Transverse colon (tissue), 4 donors: ENCODE data around the gene OR6B3. TPM values are rescaled to one million over a fixed set of nuclear protein-coding genes. Genes with fewer than 3 reads are reported as not detected.

ENCODE experiments used
- DNase-seq: peaks from one replicate; pipeline ENCODE4 v3.0.0-alpha.2; 2019
- H3K27ac ChIP-seq, 4 donors: fragments of 200-600 bp; sonication (generic); 2 replicates each; pipeline ENCODE4 v1.5.1; 2016 to 2018; ENCODE audit warnings: inconsistent platforms in 4 of 4
- H3K27me3 ChIP-seq: fragments of 200-600 bp; sonication (generic); 2 replicates; pipeline ENCODE4 v1.5.1; 2017; ENCODE audit warnings: inconsistent platforms
- H3K36me3 ChIP-seq, 4 donors: fragments of 200-600 bp; sonication (generic); 2 replicates each; pipeline ENCODE4 v1.5.1; 2017 to 2019; ENCODE audit warnings: inconsistent platforms in 4 of 4
- H3K4me1 ChIP-seq, 4 donors: fragments of 200-600 bp; sonication (generic); 2 replicates each; pipeline ENCODE4 v1.5.1; 2017 to 2020; ENCODE audit warnings: inconsistent platforms in 4 of 4
- H3K4me3 ChIP-seq, 4 donors: fragments of 200-600 bp; sonication (generic); 1 replicate in 1 of 4; 2 replicates in 3 of 4; pipeline versions ENCODE4 v1.5.1 to v1.6.1; 2017 to 2019; ENCODE audit warnings: inconsistent platforms in 4 of 4
- H3K9me3 ChIP-seq, 2 donors: fragments of 200-600 bp; sonication (generic); 2 replicates each; pipeline ENCODE4 v1.5.1; 2017 to 2019; ENCODE audit warnings: inconsistent platforms in 2 of 2
- EP300 ChIP-seq: sonication (generic); formaldehyde crosslinking; IDR thresholded peaks from one replicate; pipeline ENCODE4 v1.6.1; 2017; ENCODE audit warnings: antibody characterized with exemption, low read depth
- POLR2A ChIP-seq: fragments of 450-650 bp; IDR thresholded peaks from one replicate; pipeline ENCODE4 v1.6.1; 2016; ENCODE audit warnings: antibody characterized with exemption, mild to moderate bottlenecking, moderate library complexity
- POLR2AphosphoS5 ChIP-seq, 3 donors: sonication (generic); formaldehyde crosslinking; IDR thresholded peaks; one replicate each; pipeline ENCODE4 v1.6.1; 2016; ENCODE audit warnings: antibody characterized with exemption in 3 of 3
- WGBS, 2 donors: methylation state at CpG; one replicate each; pipeline ENCODE4 v1.1.5; 2018; ENCODE audit warnings: low coverage in 1 of 2; 5-methylcytosine and 5-hydroxymethylcytosine counted together
- in situ Hi-C, 4 donors: fragments of 200-750 bp; cut with MboI; loops; one replicate each; pipeline versions ENCODE4 v1.15.0 to v1.15.1; 2017; ENCODE audit warnings: low sequenced_read_pairs in 3 of 4, low pct_ligation_motif_present in 1 of 4, low pct_unique_long_range_greater_than_20kb in 1 of 4
- intact Hi-C: fragments of 100-400 bp; cut with DNase I; formaldehyde crosslinking; loops from one replicate; pipeline ENCODE4 v1.15.1; 2023; ENCODE audit warnings: low total_unique reads
- total RNA-seq, 4 donors: library from RNA; depleted of rRNA; stranded (reverse); fragments of >200 nt; gene quantifications; one replicate each; pipeline ENCODE4 v1.1.0, GENCODE V29; 2016
- TF ChIP-seq, protein P1 (sequence below), 5 experiments: fragments of 200-600 bp in 3 of 5; fragments of 450-650 bp in 2 of 5; sonication (generic) in 3 of 5; IDR thresholded peaks; 1 replicate in 2 of 5; 2 replicates in 3 of 5; pipeline ENCODE4 v1.5.1; 2016 to 2017; ENCODE audit warnings: antibody characterized with exemption in 5 of 5, inconsistent platforms in 3 of 5, mild to moderate bottlenecking in 2 of 5, moderate library complexity in 1 of 5

Gene OR6B3
- total RNA-seq, 4 donors from 2014 or later = not detected

DNA sequence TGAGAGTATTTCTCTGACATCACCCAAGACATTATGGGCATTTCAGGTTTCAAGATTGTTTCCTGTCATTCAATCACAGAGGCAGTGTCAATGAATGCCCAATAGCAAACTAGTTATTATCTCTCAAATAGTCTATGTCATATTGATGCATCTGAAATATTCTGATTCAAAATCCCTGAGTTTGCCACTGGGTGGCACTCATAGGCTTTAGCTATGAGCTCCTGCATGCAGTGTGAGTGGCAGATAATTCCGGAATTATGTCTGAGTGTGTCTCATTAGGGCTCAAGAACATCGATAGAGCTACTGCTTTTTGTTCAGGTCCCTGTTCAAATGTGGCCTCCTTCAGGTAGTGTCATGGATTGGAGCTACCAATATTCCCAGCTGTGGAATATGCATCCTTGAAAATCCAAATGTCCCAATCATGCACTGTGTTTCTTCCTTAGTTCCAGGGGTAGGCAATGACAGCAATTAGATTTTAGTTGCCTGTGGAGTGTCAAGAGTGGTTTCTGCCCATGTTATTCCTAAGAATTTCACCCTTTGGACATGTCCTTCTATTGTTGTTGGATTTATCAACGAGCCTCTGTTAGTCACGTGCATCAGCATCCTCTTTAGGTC is 7.8 kb upstream of the OR6B3 start:
- H3K9me3 ChIP-seq = no peaks in the 10 kb centered on the region
- peaks cover 16% of the 10 kb centered on the region for H3K27me3 ChIP-seq
- no peak overlapping the region for H3K27ac ChIP-seq
- WGBS, 2 donors = 38 to 39% methylated on average over 3 to 4 of the region's 4 CpGs
- no peaks in the 10 kb centered on the region for H3K36me3 ChIP-seq
- H3K4me3 ChIP-seq = no peak overlapping the region
- intact Hi-C loops (loop anchor here (5.0 kb wide), 1 partner anchor 81 kb away; the partner anchor contains the start of gene OTOS), in situ Hi-C loops (loop anchor here in 1 of 4 donors (10.0 kb wide), 1 partner anchor 74 kb away; the partner anchor contains the start of gene COPS9)
- TF ChIP-seq POLR2AphosphoS5 (IDR thresholded peaks at IDR 0.05) (no peak), EP300 (no peak), POLR2A (no peak)
- TF ChIP-seq, protein P1, sequence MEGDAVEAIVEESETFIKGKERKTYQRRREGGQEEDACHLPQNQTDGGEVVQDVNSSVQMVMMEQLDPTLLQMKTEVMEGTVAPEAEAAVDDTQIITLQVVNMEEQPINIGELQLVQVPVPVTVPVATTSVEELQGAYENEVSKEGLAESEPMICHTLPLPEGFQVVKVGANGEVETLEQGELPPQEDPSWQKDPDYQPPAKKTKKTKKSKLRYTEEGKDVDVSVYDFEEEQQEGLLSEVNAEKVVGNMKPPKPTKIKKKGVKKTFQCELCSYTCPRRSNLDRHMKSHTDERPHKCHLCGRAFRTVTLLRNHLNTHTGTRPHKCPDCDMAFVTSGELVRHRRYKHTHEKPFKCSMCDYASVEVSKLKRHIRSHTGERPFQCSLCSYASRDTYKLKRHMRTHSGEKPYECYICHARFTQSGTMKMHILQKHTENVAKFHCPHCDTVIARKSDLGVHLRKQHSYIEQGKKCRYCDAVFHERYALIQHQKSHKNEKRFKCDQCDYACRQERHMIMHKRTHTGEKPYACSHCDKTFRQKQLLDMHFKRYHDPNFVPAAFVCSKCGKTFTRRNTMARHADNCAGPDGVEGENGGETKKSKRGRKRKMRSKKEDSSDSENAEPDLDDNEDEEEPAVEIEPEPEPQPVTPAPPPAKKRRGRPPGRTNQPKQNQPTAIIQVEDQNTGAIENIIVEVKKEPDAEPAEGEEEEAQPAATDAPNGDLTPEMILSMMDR (IDR thresholded peaks at IDR 0.05) = peak; percentile 51 to 66 (median 53)
- peak; percentile 20 for DNase-seq
- no peaks in the 10 kb centered on the region for H3K4me1 ChIP-seq

DNA sequence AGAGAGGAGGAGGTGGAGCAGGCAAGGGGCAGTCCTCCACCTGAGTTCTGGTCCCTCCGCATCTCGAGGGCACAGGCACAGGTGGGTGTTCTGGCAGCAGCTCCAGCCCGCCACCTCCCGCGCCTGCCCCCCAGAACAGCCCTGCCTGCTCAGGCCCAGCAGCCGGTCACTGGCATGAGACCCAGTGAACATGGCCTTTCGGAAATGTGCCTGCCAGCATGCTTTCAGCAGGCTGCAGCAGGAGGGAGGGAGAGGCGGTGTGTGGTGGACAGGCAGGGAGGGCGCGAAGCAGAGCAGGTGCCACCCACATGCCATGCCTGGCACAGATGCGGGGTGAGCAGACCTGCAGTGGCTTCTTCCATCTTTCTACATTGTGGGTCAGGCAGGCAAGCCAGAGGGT is 3.4 kb upstream of the OR6B3 start:
- no peaks in the 10 kb centered on the region for H3K9me3 ChIP-seq
- no peaks in the 10 kb centered on the region for H3K36me3 ChIP-seq
- intact Hi-C loops (no loop called here), in situ Hi-C loops (loop anchor here in 2 of 4 donors (5.0 to 10.0 kb wide), 2 partner anchors 86 to 98 kb away; partner anchors contain the start of gene OTOS (in 1 of the 2))
- H3K4me1 ChIP-seq = no peaks in the 10 kb centered on the region
- 83 to 100% methylated on average over 1 to 11 of the region's 11 CpGs for WGBS, 2 donors
- TF ChIP-seq EP300 = no peak
- no peak for TF ChIP-seq POLR2AphosphoS5 (IDR thresholded peaks at IDR 0.05)
- TF ChIP-seq POLR2A = no peak
- TF ChIP-seq, protein P1 (IDR thresholded peaks at IDR 0.05) = no peak
- peaks cover 37% of the 10 kb centered on the region for H3K27me3 ChIP-seq
- DNase-seq = no peak
- no peak overlapping the region for H3K4me3 ChIP-seq
- no peak overlapping the region for H3K27ac ChIP-seq

DNA sequence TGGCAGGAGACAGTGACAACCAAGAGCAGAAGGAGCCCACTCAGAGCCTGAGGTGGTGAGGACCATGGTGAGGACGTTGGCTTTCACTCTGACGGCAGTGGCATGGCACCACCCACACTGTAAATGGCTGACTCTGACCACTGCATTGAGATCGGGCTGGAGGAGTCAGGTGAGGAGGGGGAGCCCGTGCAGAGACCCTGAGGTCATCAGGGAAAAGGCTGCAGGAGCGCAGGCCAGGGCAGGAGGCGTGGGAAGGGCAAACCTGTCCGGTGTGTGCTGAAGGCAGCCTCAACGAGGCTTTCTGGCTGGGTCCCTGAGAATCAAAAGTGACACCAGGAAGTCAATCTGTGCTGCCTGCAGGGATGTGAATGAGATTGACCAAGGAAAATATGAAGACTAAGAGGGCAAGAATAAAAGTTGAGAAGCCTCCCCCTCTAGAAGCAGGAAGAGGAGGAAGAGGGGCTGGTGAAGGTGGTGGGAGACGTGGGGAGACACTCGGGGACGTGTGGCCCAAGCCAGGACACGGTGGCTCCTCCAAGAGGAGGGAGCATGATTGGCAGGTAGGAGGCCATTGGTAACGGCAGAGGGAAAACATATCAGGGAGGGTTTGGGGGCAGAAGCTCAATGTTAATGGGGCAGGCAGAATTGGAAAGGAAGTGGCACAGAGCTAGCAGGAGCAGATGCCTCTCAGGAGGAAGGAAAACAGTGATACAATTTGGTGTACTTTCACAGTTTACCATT is 2.0 kb upstream of the OR6B3 start:
- intact Hi-C loops = no loop called here
- Histone ChIP-seq H3K4me1 (no peaks in the 10 kb centered on the region), H3K9me3 (no peaks in the 10 kb centered on the region), H3K36me3 (no peaks in the 10 kb centered on the region), H3K4me3 (no peak overlapping the region), H3K27me3 (peaks cover 49% of the 10 kb centered on the region), H3K27ac (no peak overlapping the region)
- TF ChIP-seq EP300 (no peak), POLR2AphosphoS5 (IDR thresholded peaks at IDR 0.05) (no peak), POLR2A (no peak)
- TF ChIP-seq, protein P1 (IDR thresholded peaks at IDR 0.05) = no peak
- DNase-seq = no peak
- in situ Hi-C loops = loop anchor here in 2 of 4 donors (5.0 to 10.0 kb wide), 2 partner anchors 87 to 99 kb away; partner anchors contain the start of gene OTOS (in 1 of the 2)
- 36 to 38% methylated on average over 6 to 13 of the region's 13 CpGs for WGBS, 2 donors

DNA sequence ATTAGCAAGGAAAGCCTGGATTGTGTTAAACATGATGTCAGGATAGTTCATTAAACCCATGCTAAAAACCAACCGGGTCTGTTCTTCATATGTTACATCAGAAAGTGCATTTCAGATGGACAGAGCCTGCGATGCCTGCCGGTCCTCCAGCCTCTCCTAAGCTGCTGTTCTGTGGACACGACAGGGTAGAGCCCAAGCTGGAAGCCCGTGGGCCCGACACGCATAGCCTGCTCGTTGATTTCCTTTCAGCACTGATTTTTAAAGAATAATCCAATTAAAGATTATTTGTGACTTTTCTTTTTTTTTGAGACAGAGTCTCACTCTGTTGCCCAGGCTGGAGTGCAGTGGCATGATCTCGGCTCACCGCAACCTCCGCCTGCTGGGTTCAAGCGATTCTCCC is 797 bp downstream of the OR6B3 start:
- WGBS, 2 donors = 0 to 74% methylated on average over 1 to 12 of the region's 12 CpGs
- Histone ChIP-seq H3K27ac (no peak overlapping the region), H3K9me3 (no peaks in the 10 kb centered on the region), H3K36me3 (no peaks in the 10 kb centered on the region), H3K4me3 (no peak overlapping the region), H3K4me1 (no peaks in the 10 kb centered on the region), H3K27me3 (peaks cover 78% of the 10 kb centered on the region)
- intact Hi-C loops (no loop called here), in situ Hi-C loops (loop anchor here in 1 of 4 donors (10.0 kb wide), 1 partner anchor 102 kb away; no protein-coding TSS in a partner anchor)
- no peak for DNase-seq
- TF ChIP-seq EP300 (no peak), POLR2AphosphoS5 (IDR thresholded peaks at IDR 0.05) (no peak), POLR2A (no peak)
- TF ChIP-seq, protein P1 (IDR thresholded peaks at IDR 0.05) = no peak
